ENCODE results near the gene FANCE. TPM values are rescaled to one million over a fixed set of nuclear protein-coding genes. Genes with fewer than 3 reads are reported as not detected.
"Not testable (repeated sequence)": the region's sequence is repeated elsewhere in the genome, so short reads cannot be mapped to it uniquely, and the experiment has no call there.

The FANCE gene
- polyA plus RNA-seq, 3 donors = 9.1 to 9.8 (median 9.5) TPM

DNA sequence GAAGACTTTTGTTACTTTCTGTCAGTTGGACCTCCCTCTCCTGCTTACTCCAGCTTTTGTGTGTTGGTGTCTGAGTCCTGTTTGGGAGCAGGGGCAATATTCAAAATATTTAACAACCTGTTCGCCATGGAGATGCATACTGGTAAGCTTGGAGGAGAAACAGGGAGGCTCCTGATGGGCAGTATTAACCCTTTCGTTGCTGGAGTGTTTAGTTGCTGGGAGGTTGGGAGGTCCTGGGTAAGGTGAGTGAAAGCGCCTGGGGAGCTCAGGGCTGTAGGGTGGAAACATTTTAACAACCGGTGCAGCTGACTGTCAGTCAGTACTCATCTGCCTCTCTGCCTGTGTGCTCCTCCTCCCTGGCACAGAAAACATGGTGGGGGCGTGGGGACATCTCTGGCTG lies 56.4 kb downstream of the FANCE start:
- DNase-seq (ENCODE audit: extremely low read depth in 1 of 11, low read depth in 9 of 11, low spot score in 4 of 11) = no peak

DNA sequence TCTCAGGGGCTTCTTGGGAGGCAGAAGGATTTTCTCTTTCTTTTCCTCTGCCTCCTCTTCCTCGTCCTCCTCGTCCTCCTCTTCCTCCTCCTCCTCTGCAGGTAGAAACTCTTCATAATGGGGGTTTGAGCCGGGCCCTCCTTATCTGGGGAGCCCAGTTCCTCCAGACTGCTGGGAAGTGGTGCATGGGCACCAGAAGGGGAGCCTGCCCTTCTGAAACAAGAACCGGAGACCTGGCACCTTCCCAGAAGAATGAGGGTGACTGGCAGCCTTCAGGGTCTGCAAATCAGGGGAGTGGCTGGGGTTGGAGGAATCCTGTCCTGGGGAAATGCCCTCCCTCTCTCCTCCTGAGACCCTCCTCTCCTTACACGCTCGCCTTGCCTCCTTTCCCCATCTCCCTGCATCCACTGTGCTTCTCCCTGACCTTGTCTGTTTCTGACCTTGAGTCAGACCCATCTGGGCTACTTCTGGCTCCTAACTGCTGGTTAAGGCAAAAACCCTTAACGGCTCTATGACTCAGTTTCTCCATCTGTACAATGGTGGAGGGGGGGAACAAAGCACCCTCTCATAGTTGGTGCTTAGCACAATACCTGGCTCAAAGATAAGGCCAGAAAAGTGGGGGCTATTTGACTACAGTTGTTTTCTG lies 58.9 kb downstream of the FANCE start:
- DNase-seq (ENCODE audit: extremely low read depth in 1 of 11, low read depth in 9 of 11, low spot score in 4 of 11) = no peak

DNA sequence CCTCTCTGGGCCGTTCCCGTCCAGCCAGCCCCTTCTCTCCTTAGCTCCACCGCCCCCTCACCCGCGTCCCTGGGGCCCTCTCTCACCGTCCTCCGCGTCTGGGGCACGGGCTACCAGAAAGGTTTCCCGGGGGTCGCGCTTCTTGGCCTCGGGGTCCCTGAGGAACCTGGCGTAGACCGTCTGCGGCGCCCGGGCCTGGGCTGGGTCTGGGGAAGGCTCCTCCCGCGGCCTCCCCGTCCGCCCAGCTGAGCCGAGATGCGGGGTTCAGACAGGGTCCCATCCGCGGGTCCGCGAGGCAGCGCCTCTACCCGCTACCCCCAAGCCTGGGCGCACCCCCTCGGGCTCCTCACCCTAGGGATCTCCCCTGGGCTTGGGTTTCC lies 59.4 kb downstream of the FANCE start:
- DNase-seq (ENCODE audit: extremely low read depth in 1 of 11, low read depth in 9 of 11, low spot score in 4 of 11) = no peak

DNA sequence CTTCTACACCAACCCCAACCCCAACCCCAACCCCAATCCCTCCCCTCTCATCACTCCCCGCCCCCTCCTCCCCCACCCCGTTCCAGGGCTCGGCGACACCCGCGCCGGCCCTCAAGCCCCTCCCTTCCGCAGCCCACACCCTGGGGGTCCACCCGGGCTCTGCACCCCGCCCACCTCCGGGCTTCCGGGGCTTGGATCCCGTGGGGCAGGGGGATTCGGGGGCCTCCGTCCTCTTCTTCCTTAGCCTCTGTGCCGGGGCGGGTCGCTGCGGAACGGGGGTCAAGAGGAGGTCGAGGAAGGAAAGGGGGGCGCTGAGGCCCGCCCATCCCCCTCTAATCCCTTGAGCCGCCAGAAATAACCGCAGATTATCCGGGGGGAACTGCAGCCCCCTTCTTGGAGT lies 59.9 kb downstream of the FANCE start:
- no peak for DNase-seq (ENCODE audit: extremely low read depth in 1 of 11, low read depth in 9 of 11, low spot score in 4 of 11)

DNA sequence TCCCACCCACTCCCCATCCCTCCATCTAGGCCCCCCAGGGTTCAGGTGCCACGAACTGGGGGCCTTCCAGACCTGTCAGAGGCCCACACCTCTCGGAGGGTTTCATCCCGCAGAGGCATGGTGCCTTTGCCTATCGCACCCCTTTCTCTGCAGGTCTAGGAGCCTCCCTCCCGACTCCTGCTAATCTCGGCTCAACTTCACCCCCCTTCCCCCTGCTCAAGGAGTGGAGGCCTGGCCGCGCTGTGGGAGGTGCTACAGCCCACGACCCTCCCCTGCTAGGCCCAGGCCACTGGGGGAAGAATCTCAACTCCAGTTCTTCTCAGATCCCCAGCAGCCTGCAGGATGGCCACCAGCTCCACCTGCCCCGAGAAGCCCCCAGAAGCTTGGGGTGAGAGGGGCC lies 60.6 kb downstream of the FANCE start, which contains the start of gene TULP1:
TSS of gene TULP1 (minus strand) at position 157 of the 400 bp plus-strand sequence. CDS start at position 119, 38 bp downstream.
- DNase-seq (ENCODE audit: extremely low read depth in 1 of 11, low read depth in 9 of 11, low spot score in 4 of 11) = no peak

DNA sequence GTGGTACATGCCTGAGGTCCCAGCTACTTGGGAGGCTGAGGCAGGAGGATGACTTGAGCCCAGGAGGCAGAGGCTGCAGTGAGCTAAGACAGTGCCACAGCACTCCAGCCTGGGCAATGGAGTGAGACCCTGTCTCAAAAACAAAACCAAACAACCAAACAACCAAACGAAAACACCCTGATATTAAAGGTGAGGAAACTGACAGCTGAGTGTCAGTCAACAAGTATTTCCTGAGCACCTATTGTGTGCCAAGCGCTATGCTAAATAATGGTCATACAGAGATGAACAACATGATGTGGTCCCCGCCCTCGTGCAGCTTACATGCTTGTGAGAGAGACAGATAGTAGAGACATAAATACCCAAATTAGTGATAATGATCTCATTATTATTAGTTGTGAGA lies 62.4 kb downstream of the FANCE start:
- DNase-seq (ENCODE audit: extremely low read depth in 1 of 11, low read depth in 9 of 11, low spot score in 4 of 11) = no peak

DNA sequence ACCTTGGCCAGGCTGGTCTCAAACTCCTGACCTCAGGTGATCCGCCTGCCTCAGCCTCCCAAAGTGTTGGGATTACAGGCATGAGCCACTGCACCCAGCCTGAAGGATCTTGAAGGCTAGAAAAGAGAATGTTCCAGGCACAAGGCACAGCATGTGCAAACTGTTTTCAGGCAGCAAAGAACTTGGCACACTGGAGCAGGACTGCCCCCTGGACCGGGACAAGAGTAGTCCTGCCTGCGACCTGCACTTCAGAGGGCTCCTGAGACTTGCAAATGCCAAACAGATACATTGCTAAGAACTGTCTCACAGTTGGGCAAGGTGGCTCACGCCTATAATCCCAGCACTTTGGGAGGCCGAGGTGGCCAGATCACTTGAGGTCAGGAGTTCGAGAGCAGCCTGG lies 63.8 kb downstream of the FANCE start:
- DNase-seq (ENCODE audit: extremely low read depth in 1 of 11, low read depth in 9 of 11, low spot score in 4 of 11) = not testable (repeated sequence)

Other genes with a start within 250 kb of the FANCE start
- gene SCUBE3, start 238.4 kb upstream of the FANCE start, polyA plus RNA-seq (ENCODE audit: insufficient read length in 3 of 3) = 10 to 100 TPM; 49.2 to 56.9 (median 49.5) TPM
- gene ZNF76, start 192.6 kb upstream of the FANCE start, polyA plus RNA-seq (ENCODE audit: insufficient read length in 3 of 3) = 10 to 100 TPM; 44.8 to 67.2 (median 50.6) TPM
- 1 to 10 TPM; 3.9 to 5.2 (median 4.8) TPM for gene DEF6, start 154.5 kb upstream of the FANCE start, polyA plus RNA-seq (ENCODE audit: insufficient read length in 3 of 3)
- gene PPARD, start 109.8 kb upstream of the FANCE start, polyA plus RNA-seq (ENCODE audit: insufficient read length in 3 of 3) = 10 to 100 TPM; 20.1 to 32.3 (median 23.9) TPM
- gene RPL10A, start 16.1 kb downstream of the FANCE start, polyA plus RNA-seq (ENCODE audit: insufficient read length in 3 of 3) = 1,000 to 10,000 TPM; 1,816 to 2,096 (median 2,074) TPM
- 10 to 100 TPM; 39.5 to 54.5 (median 50.2) TPM for gene TEAD3, start 44.7 kb downstream of the FANCE start, polyA plus RNA-seq (ENCODE audit: insufficient read length in 3 of 3)
- gene TULP1, start 60.6 kb downstream of the FANCE start, polyA plus RNA-seq (ENCODE audit: insufficient read length in 3 of 3) = 1 to 10 TPM; 1.6 to 3.7 (median 3.1) TPM
- 10 to 100 TPM; 18.5 to 31.4 (median 29.8) TPM for gene FKBP5, start 236.6 kb downstream of the FANCE start, polyA plus RNA-seq (ENCODE audit: insufficient read length in 3 of 3)